Measurements from ENCODE around the gene HINT3.
"Not testable (repeated sequence)": the region's sequence is repeated elsewhere in the genome, so short reads cannot be mapped to it uniquely, and the experiment has no call there.

The HINT3 gene

GRCh38 chr6:125956506-125957390 lies at the start of gene HINT3:
HINT3 (plus strand) TSS chr6:125956770; CDS start chr6:125956978, 208 bp downstream.
- DNase-seq (ENCODE audit: low read depth in 2 of 2) = peak; percentile 93

GRCh38 chr6:125910527-125910926 lies 46.0 kb upstream of the HINT3 start:
- DNase-seq (ENCODE audit: low read depth in 2 of 2) = no peak

- not testable (repeated sequence) for DNase-seq (ENCODE audit: low read depth in 2 of 2)
Observed at GRCh38 chr6:125911051-125911451, 45.5 kb upstream of the HINT3 start.

GRCh38 chr6:125912430-125912829 lies 44.1 kb upstream of the HINT3 start:
- not testable (repeated sequence) for DNase-seq (ENCODE audit: low read depth in 2 of 2)

- DNase-seq (ENCODE audit: low read depth in 2 of 2) = no peak
Observed at GRCh38 chr6:125913145-125913544, 43.4 kb upstream of the HINT3 start.

- no peak for DNase-seq (ENCODE audit: low read depth in 2 of 2)
Observed at GRCh38 chr6:125913864-125914351, 42.7 kb upstream of the HINT3 start.

GRCh38 chr6:125918230-125918629 lies 38.3 kb upstream of the HINT3 start:
- no peak for DNase-seq (ENCODE audit: low read depth in 2 of 2)

GRCh38 chr6:125918681-125919566 lies 37.6 kb upstream of the HINT3 start:
- no peak for DNase-seq (ENCODE audit: low read depth in 2 of 2)

- no peak for DNase-seq (ENCODE audit: low read depth in 2 of 2)
Observed at GRCh38 chr6:125919618-125920017, 37.0 kb upstream of the HINT3 start.

GRCh38 chr6:125922322-125922860 lies 34.2 kb upstream of the HINT3 start:
- DNase-seq (ENCODE audit: low read depth in 2 of 2) = no peak

GRCh38 chr6:125923366-125923877 lies 33.1 kb upstream of the HINT3 start:
- no peak for DNase-seq (ENCODE audit: low read depth in 2 of 2)

- DNase-seq (ENCODE audit: low read depth in 2 of 2) = no peak
Observed at GRCh38 chr6:125924169-125924568, 32.4 kb upstream of the HINT3 start.

- DNase-seq (ENCODE audit: low read depth in 2 of 2) = no peak
Observed at GRCh38 chr6:125924697-125925358, 31.7 kb upstream of the HINT3 start.

GRCh38 chr6:125926711-125927110 lies 29.9 kb upstream of the HINT3 start:
- no peak for DNase-seq (ENCODE audit: low read depth in 2 of 2)

- DNase-seq (ENCODE audit: low read depth in 2 of 2) = no peak
Observed at GRCh38 chr6:125927761-125928160, 28.8 kb upstream of the HINT3 start.

- no peak for DNase-seq (ENCODE audit: low read depth in 2 of 2)
Observed at GRCh38 chr6:125930765-125931418, 25.7 kb upstream of the HINT3 start.

GRCh38 chr6:125931733-125932450 lies 24.7 kb upstream of the HINT3 start:
- no peak for DNase-seq (ENCODE audit: low read depth in 2 of 2)

- DNase-seq (ENCODE audit: low read depth in 2 of 2) = no peak
Observed at GRCh38 chr6:125932451-125932795, 24.1 kb upstream of the HINT3 start.

- DNase-seq (ENCODE audit: low read depth in 2 of 2) = not testable (repeated sequence)
Observed at GRCh38 chr6:125935520-125935919, 21.1 kb upstream of the HINT3 start.

GRCh38 chr6:125939026-125939425 lies 17.5 kb upstream of the HINT3 start:
- DNase-seq (ENCODE audit: low read depth in 2 of 2) = no peak

Measured in stimulated activated CD8-positive, alpha-beta memory T cell treated with anti-CD3 and anti-CD28 coated beads, Interleukin-15, amount 100 ng/mL, for 4 hours (primary cell).